NCI-H526 (cell line): ENCODE data around the gene ZNF714.
"Not testable (repeated sequence)": the region's sequence is repeated elsewhere in the genome, so short reads cannot be mapped to it uniquely, and the experiment has no call there.

ENCODE experiments used
- DNase-seq, 2 experiments: peaks; one replicate each; lab custom pipeline; 2025; lab: John Stamatoyannopoulos, UW

Gene ZNF714

DNA sequence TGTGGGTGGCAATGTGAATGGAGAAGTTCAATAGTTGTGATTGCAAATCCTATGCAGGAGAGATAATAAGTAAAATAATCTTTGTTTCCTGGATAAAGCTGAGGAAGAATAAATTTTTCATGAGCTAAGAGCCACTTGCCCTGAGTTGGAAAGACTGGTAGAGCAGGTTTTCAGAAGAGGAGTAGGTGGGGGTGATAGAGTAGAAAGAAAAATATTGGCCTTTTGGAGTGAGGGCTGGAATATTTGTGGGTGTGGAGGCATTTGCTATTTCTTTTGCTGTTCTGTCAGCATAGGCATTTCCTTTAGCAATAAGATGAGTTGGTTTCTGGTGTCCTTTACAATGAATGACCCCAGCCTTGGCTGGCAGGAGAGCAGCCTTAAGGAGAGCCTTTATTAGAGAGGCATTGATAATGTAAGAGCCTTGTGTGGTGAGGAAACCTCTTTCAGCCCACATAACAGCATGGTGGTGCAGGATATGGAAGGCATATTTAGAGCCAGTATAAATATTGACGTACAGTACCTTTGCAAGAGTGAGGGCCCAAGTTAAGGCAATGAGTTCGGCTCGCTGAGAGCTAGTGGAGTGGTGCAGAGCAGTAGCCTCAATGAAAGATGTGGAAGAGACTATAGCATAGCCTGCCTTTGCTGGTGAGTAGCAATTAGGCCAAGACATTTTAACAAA is 48.2 kb downstream of the ZNF714 start:
- DNase-seq, result no peak

DNA sequence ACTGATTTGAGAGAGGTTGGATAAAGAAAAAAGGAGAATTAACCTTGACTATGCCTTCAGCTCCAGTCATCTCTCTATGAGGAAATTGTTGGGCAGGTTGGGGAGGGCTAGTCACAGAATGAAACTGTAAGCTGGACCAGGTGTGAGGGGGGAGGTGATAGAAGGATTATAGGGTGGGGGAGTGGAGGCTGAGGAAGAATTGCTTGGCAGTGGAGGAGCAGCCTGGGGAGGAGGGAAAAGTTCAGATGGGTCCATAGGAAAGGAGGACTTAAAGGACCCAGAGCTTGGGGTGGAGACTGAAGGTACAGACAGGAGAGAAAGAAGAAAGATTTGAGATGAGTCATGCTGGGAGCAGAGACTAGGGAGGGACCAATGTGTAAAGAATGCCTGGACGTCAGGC is 51.6 kb downstream of the ZNF714 start:
- no peak for DNase-seq

DNA sequence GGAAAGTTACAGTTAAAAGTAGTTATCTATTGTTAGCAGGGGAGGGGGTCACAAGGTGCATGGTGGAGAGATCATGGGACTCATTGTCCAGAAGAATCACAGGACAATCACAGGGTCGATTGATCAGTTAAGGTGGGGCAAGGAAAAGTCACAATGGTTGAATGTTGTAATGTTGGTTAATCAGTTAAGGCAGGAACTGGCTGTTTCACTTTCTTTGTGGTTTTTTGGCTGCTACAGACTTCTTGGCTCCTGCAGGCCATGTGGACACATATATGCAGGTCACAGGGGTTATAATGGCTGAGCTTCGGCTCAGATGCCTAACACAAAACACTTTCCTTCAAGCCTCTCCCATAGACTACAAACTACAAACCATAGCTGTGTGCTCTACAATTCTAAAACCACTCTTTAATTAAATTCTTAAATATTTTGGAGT is 52.9 kb downstream of the ZNF714 start:
- DNase-seq, result no peak

DNA sequence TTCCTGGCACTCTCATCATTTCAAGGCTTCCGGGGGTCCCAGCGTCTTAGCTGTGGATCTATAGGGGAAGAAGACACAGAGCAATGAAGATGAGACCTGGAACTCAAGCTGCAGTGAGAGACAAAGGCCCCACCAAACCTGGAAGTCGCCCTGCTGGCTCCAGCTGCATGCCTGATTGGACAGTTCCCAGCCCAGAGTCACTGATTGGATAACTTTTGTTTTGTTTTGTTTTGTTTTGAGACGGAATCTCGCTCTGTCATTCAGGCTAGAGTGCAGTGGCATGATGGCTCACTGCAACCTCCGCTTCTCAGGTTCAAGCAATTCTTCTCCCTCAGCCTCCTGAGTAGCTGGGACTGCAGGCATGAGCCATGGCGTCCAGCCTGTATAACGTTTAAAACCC is 53.4 kb downstream of the ZNF714 start:
- no peak for DNase-seq

DNA sequence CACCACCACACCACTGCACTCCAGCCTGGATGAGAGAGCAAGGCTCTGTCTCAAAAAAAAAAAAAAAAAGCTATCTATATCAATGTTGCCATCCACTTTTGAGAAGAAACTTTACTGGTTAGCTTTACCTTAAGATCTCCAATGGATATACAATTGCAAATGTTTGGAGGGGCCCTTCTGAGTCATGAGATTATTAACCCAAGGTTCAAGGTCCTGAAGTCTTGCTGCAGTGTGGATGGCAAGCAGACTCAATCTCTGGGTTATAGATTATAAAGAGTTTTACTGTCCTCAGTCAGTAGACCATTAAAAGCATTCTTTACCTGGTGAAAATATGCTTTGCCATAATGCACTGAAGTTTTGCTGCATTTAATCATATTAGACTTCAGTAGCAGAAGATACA is 56.1 kb downstream of the ZNF714 start:
- DNase-seq, result no peak

DNA sequence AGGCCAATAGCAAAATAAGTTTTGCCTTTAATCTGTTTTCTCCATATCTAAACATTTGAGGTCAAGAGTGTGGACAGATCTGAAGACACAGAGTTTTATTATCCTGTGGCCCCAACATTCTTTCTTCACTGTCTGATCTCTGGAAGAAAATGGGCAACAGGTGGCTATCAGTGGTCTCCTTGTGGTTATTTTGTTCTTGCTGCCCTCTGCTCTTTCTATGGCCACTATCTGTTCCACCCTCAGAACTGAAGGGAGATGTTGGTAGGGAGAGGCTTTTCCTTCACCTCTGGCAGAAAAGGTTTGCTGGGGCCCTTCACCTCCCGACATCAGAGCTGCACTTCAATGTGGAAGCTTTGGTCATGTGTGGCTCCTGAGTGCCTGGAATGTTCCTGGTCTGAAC is 59.0 kb downstream of the ZNF714 start:
- not testable (repeated sequence) for DNase-seq

DNA sequence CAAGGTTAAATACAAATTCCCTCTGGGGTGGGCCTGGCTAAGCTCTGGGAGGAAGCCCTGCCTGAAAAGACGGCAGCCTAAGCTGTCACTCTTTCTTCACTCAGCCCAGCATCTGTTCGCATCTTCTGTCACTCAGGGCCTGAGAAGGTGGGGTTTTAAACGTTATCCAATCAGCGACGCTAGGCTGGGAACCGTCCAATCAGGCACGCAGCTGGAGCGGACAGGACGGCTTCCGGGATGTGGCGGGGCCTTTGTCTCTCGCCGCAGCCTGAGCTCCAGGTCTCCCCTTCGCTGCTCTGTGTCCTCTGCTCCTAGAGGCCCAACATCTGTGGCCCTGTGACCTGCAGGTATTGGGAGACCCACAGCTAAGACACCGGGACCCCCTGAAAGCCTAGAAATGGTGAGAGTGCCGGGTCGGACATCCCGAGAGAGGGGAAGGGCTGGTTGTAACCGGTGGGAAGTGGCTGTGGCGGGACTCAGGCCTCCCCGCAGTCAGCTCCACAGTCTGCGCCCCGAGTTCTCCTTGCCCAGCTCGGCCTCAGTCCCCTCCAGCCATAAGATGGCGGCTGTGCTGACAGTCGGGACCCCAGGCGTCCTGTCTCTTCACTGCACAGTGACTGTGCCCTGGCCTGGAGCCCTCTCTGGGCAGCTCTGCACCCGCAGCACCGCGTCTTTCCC is 59.9 kb downstream of the ZNF714 start, which contains the start of gene ZNF431:
ZNF431 (plus strand) TSS at position 254 of the 678 bp plus-strand sequence; CDS start at position 398, 144 bp downstream.
- peak; percentile 89 to 92 for DNase-seq

DNA sequence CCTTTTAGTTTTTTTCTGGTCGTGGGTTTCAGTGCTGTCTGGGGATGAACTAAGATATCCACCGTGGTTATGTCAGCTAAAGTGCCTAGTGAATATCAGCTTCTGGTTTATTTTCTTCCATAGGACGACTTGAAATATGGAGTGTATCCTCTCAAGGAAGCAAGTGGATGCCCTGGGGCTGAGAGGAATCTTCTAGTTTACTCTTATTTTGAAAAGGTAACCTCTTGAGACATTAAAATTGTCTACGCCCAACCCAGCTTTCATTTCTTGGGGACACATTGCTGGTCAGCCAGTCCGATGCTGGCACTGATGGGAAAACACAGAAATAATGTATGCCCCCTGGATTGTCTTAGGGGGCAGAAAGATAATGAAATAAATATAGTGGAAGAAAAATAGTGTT is 61.4 kb downstream of the ZNF714 start:
- DNase-seq, result no peak

DNA sequence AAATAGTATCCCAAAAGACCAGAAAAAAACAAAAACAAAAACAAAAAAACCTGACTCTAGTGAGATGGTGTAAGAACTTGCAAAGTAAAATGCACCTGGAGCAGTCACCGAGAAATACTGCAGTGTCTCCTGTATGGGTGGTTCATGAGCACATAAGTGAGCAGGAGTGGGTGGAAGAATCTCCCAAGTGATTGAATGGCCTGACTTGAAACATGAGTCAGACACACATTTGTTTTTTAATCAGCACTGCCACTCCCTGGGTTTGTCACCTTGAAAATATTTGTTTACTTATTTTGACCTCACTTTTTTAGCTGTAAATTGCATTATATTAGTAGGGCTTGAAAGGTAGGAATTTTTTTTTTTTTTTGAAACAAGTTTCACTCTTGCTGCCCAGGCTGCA is 61.9 kb downstream of the ZNF714 start:
- no peak for DNase-seq

DNA sequence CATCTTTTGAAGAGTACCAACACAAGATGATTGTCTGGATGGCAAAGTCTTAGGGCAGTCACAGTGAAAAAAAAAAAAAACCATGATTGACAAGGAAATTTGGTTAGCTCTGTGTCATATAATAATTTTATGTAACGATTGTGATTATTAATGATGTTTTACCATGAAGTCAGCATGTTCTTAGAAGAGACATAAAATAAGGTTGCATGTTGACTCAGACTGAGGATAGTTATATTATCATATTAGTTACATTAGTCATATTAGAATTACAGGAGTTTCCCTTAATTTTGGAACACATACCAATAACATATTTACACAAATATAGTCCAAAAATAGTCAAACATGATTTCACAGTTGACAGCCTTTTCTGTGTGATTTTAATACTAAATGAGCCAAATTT is 65.5 kb downstream of the ZNF714 start:
- no peak for DNase-seq

DNA sequence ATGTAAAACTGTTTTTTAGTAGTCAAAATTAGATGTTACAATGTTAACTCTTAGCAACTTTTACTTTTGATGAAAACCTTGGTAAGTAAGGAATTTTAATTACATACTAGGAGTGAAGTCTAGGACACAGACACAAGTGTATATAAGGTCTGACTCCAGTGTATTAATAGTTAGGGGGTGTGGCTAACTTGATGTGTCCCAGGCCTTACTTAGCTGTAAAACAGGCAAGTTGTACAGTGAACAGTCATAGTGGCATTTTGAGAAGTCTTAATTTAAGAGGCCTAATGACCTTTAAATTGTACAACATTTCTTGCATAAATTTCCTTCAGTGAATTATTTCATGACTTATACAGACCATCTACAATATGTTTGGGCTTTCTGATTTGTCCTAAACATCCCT is 66.7 kb downstream of the ZNF714 start:
- no peak for DNase-seq

DNA sequence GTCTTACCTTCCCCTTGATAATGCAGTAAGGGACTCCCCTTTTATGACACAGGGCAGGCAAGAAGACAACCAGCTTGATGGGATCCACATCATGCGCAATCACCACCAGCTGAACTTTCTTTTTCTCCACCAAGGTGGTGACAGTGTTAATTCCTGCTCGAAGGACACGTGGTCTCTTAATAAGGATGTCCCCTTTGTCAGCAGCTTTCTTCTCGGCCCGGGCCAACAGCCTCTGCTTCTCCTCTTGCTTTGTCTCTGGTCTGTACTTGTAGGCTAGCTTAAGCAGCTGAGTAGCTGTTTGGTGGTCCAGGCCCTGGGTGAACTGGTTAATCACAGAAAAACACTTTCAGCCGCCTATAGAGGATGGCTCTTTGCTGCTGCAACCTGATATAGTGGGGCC is 67.9 kb downstream of the ZNF714 start:
- DNase-seq, result no peak

DNA sequence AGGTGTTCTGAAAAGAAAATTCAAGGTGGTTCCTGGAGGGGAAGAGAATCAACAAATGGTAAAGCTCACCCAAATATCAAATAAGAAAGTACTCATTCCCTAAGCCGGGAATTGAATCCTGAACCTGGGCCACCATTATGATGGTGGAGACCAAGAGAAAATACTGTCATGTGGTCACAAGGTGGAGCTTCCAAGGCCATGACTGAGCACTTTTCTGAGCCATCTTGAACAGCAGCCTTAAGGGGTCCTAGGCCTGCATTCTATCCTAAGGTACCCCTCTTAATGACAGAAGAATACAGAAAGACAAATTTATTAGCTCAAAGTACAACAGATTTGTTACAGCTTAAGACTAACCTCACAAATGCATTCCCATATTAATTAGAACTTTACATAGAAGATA is 69.5 kb downstream of the ZNF714 start:
- no peak for DNase-seq

DNA sequence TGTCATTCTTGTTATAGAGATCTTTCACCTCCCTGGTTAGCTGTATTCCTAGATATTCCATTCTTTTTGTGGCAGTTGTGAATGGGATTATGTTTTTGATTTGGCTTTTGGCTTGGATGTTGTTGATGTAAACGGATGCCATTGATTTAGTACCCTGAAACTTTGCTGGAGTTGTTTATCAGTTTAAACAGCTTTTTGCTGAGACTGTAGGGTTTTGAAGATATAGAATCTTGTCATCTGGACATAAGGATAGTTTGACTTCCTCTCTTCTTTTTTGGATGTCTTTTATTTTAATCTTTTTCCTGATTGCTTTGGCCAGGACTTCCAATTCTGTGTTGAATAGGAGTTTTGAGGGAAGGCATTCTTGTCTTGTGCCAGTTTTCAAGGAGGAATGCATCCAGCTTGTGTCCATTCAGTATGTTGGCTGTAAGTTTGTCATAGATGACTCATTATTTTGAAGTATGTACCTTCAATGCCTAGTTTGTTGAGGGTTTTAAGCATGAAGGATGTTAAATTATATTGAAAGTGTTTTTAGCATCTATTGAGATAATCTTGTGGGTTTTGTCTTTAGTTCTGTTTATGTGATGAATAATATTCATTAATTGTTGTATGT is 76.6 kb downstream of the ZNF714 start:
- DNase-seq, result no peak

DNA sequence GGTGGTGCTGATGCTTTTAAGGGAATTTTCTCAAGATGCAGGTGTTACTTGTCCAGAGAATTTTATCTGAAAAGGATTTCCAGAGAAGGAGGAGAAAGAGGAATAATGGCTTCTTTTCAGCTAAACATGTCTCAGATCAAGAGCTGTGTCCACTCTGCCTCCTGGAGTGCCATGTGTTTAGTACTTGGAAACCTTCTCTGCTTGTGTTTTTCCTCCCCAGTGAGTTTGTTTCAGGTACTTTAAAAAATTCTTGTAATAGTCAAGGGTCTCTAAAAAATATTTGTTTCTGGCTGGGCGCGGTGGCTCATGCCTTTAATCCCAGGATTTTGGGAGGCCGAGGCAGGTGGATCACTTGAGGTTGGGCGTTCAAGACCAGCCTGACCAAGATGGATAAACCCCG is 82.5 kb downstream of the ZNF714 start:
- DNase-seq, result no peak

DNA sequence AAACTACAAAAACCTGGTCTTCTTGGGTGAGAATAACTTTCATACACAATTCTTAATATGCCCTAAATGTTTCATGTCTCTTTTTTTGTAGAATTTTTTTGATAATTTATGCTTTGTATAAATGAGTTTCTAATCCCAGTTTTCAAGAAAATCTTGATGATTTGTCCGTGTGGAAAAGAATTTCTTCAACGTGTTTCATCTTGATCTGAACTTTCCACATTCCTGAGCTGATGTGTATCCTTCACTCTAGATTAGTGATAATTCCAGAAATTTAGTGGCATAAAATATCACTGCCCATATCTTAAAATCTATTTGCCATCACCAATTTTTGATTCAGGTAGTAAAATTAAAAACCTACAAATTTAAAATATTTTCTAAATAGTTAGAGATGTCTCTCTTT is 84.4 kb downstream of the ZNF714 start:
- no peak for DNase-seq
